GM18861 (cell line): ENCODE results near the gene CDKN1A.

Experiments
- ATAC-seq: cut with Tn5 transposase; IDR thresholded peaks from one replicate; pipeline ENCODE4 v1.9.1; 2021; ENCODE audit not compliant: unreplicated experiment

CDKN1A gene

GRCh38 chr6:36655085-36655724 is 23.3 kb upstream of the CDKN1A start:
- no peak for ATAC-seq

GRCh38 chr6:36656441-36656840 is 22.1 kb upstream of the CDKN1A start:
- ATAC-seq: no peak

- no peak for ATAC-seq
Observed at GRCh38 chr6:36657271-36657670, 21.2 kb upstream of the CDKN1A start.

GRCh38 chr6:36657942-36658544 is 20.5 kb upstream of the CDKN1A start:
- no peak for ATAC-seq

DNA sequence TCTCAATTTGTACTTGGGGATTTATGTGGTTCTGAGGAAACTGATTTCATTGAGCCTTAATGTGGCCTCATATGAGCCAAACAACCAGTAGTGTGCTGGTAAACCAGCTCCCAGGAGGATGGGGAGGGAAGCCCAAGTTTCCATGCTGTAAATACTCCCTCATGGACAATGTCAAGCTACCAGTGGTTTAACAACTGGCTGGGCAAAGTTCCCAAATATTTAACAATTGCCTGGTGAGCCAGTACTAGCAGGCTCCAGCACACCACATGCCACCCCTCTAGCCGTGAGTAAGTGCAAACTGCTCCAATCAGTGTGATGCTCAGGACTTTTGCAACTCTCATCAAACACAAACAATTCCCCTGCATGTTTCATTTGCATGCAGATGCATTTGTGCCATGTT is 19.2 kb upstream of the CDKN1A start:
- ATAC-seq: no peak

GRCh38 chr6:36660771-36661471 is 17.6 kb upstream of the CDKN1A start:
- ATAC-seq: no peak

DNA sequence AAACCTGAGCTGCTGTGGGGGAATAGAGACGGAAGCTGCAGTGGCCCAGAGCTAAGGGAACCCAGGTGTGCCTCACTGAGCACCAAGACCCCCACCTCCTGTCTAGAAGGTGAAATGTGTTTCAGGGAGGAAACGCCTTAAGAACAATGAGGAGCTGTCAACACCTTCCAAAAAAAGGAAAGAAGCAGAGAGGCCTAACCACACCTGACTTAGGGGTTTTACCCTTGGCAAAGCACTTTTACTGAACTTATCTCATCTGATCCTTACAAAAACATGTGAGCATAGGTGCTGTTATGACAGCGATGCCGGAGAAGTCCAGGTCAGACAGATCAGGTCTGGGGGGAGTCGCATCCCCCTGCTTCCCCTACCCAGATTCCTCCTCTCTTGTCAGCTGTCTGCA is 16.1 kb upstream of the CDKN1A start:
- ATAC-seq: no peak

- ATAC-seq: no peak
Observed at GRCh38 chr6:36662827-36663256, 15.7 kb upstream of the CDKN1A start.

- no peak for ATAC-seq
Observed at GRCh38 chr6:36663504-36664446, 14.7 kb upstream of the CDKN1A start.

GRCh38 chr6:36665180-36665579 is 13.3 kb upstream of the CDKN1A start:
- no peak for ATAC-seq

- ATAC-seq: no peak
Observed at GRCh38 chr6:36666287-36666686, 12.2 kb upstream of the CDKN1A start.

- peak; percentile 63 for ATAC-seq
Observed at GRCh38 chr6:36666826-36667591, 11.5 kb upstream of the CDKN1A start.

DNA sequence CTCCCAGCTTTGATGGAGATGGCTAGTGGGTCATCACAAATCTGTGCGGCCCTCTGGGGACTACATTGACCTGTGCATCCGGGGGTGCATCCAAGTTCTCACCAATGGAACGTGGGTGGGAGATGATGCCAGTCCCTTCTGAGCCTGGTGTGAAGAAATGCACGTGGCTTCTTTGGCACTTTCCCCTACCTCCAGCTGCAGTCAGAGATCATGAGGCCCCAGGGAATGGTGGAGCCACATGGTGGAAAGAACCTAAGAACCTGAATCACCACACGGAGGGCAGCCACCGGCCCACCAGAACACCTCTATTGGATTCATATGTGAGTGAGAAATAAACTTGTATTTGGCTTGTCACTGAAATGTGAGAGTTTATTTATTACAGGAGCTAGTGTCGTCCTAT is 9.9 kb upstream of the CDKN1A start:
- no peak for ATAC-seq

- ATAC-seq: no peak
Observed at GRCh38 chr6:36669002-36669401, 9.5 kb upstream of the CDKN1A start.

DNA sequence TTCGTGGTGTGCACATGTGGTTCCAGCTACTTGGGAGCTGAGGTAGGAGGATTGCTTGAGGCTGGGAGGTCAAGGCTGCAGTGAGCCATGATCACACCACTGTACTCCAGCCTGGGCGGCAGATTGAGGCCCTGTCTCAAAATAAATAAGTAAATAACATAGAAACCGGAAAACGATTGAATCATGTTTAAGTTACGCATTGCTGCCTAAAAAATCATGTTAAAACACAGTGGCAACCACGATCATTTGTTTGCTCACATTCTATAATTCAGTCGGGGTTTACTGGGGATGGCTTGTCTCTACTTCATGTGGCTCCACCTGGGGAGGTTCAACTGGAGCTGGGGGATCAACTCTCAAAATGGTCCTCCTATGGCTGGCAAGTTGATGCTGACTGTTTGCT is 8.2 kb upstream of the CDKN1A start:
- no peak for ATAC-seq

- no peak for ATAC-seq
Observed at GRCh38 chr6:36671687-36672375, 6.7 kb upstream of the CDKN1A start.

GRCh38 chr6:36673882-36674281 is 4.6 kb upstream of the CDKN1A start:
- no peak for ATAC-seq

DNA sequence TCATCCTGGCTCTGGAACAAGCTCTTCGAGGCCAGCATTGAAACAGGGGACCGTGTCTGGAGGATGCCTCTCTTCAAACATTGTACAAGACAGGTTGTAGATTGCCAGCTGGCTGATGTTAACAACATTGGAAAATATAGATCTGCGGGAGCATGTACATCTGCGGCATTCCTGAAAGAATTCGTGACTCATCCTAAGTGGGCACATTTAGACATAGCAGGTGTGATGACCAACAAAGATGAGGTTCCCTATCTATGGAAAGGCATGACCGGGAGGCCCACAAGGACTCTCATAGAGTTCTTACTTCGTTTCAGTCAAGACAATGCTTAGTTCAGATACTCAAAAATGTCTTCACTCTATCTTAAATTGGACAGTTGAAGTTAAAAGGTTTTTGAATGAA is 3.6 kb upstream of the CDKN1A start:
- no peak for ATAC-seq

DNA sequence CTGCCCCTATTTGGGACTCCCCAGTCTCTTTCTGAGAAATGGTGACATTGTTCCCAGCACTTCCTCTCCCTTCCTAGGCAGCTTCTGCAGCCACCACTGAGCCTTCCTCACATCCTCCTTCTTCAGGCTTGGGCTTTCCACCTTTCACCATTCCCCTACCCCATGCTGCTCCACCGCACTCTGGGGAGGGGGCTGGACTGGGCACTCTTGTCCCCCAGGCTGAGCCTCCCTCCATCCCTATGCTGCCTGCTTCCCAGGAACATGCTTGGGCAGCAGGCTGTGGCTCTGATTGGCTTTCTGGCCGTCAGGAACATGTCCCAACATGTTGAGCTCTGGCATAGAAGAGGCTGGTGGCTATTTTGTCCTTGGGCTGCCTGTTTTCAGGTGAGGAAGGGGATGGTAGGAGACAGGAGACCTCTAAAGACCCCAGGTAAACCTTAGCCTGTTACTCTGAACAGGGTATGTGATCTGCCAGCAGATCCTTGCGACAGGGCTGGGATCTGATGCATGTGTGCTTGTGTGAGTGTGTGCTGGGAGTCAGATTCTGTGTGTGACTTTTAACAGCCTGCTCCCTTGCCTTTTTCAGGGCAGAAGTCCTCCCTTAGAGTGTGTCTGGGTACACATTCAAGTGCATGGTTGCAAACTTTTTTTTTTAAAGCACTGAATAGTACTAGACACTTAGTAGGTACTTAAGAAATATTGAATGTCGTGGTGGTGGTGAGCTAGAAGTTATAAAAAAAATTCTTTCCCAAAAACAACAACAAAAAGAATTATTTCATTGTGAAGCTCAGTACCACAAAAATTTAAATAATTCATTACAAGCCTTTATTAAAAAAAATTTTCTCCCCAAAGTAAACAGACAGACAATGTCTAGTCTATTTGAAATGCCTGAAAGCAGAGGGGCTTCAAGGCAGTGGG is 2.1 kb upstream of the CDKN1A start:
- no peak for ATAC-seq
